GM23338 (cell line): ENCODE measurements around the gene EFCC1. TPM values are rescaled to one million over a fixed set of nuclear protein-coding genes. Genes with fewer than 3 reads are reported as not detected.
A peak's percentile ranks its signal among the peaks of the same experiment; 100 is the strongest.

Experiments used
- ATAC-seq: fragments of 200-7000 bp; cut with Tn5 transposase; 3 replicates; pipeline ENCODE4 v1.9.1; 2020
- DNase-seq: peaks from one replicate; pipeline ENCODE4 v3.0.0-alpha.2; 2015; ENCODE audit warnings: low spot score
- H2AFZ ChIP-seq: fragments of 200-600 bp; sonication (generic); 2 replicates; pipeline ENCODE4 v1.8.0; 2016; ENCODE audit warnings: antibody characterized with exemption, mild to moderate bottlenecking, moderate library complexity
- H3F3A ChIP-seq: fragments of 200-600 bp; sonication (generic); replicated peaks from 2 replicates; pipeline ENCODE4 v1.8.0; 2017; ENCODE audit warnings: antibody characterized with exemption, mixed run types, low read depth
- H3K27ac ChIP-seq: fragments of 200-600 bp; sonication (generic); 2 replicates; pipeline ENCODE4 v1.6.1; 2016; ENCODE audit warnings: low read depth
- H3K27me3 ChIP-seq: fragments of 200-600 bp; sonication (generic); 2 replicates; pipeline ENCODE4 v1.8.0; 2016; ENCODE audit warnings: mild to moderate bottlenecking, mixed run types, moderate library complexity; ENCODE audit not compliant: insufficient read depth
- H3K36me3 ChIP-seq: fragments of 200-600 bp; sonication (generic); 2 replicates; pipeline ENCODE4 v1.8.0; 2016; ENCODE audit warnings: mild to moderate bottlenecking; ENCODE audit not compliant: insufficient read depth
- H3K4me1 ChIP-seq: fragments of 200-600 bp; sonication (generic); 2 replicates; pipeline ENCODE4 v1.8.0; 2016; ENCODE audit warnings: mild to moderate bottlenecking, moderate library complexity; ENCODE audit not compliant: insufficient read depth
- H3K4me2 ChIP-seq: fragments of 200-600 bp; sonication (generic); 2 replicates; pipeline ENCODE4 v1.7.1; 2017; ENCODE audit warnings: mixed run types
- H3K4me3 ChIP-seq: fragments of 200-600 bp; sonication (generic); 2 replicates; pipeline ENCODE4 v1.6.1; 2016; ENCODE audit warnings: mixed run types
- H3K79me2 ChIP-seq: fragments of 200-600 bp; sonication (generic); replicated peaks from 2 replicates; pipeline ENCODE4 v1.8.0; 2017; ENCODE audit warnings: mild to moderate bottlenecking; ENCODE audit not compliant: insufficient read depth
- H3K9me2 ChIP-seq: fragments of 200-600 bp; sonication (generic); 2 replicates; pipeline ENCODE4 v1.8.0; 2017; ENCODE audit not compliant: insufficient read depth
- H4K20me1 ChIP-seq: fragments of 200-600 bp; sonication (generic); replicated peaks from 2 replicates; pipeline ENCODE4 v1.8.0; 2017; ENCODE audit warnings: mild to moderate bottlenecking; ENCODE audit not compliant: insufficient read depth
- H3K27ac Mint-ChIP-seq: 2 replicates; pipeline ENCODE4 v1.8.0; 2020; ENCODE audit warnings: inconsistent platforms, mild to moderate bottlenecking, moderate library complexity, mixed read lengths
- H3K27me3 Mint-ChIP-seq: 3 replicates; pipeline ENCODE4 v1.8.0; 2022; ENCODE audit warnings: low read depth, mild to moderate bottlenecking, moderate library complexity, mixed read lengths, inconsistent platforms; ENCODE audit not compliant: insufficient read depth, poor library complexity
- H3K36me3 Mint-ChIP-seq: 3 replicates; pipeline ENCODE4 v1.8.0; 2021; ENCODE audit warnings: low read depth, mild to moderate bottlenecking, inconsistent platforms, moderate library complexity, mixed read lengths
- H3K4me1 Mint-ChIP-seq: 3 replicates; pipeline ENCODE4 v1.8.0; 2020; ENCODE audit warnings: mild to moderate bottlenecking, inconsistent platforms, mixed read lengths
- H3K4me3 Mint-ChIP-seq: 3 replicates; pipeline ENCODE4 v1.8.0; 2021; ENCODE audit warnings: moderate library complexity, mild to moderate bottlenecking, inconsistent platforms, mixed read lengths
- H3K9me3 Mint-ChIP-seq: 3 replicates; pipeline ENCODE4 v1.8.0; 2020; ENCODE audit warnings: moderate library complexity, mild to moderate bottlenecking, inconsistent platforms, mixed read lengths
- CREB1 ChIP-seq: fragments of 250-450 bp; sonication (Bioruptor Pico); IDR thresholded peaks from 2 replicates; pipeline ENCODE4 v1.5.0; 2020; ENCODE audit warnings: low read depth, mild to moderate bottlenecking, moderate library complexity
- CTCF ChIP-seq, 2 experiments: fragments of 200-600 bp in 1 of 2; sonication (generic) in 1 of 2; conservative IDR thresholded peaks; 2 replicates each; pipeline versions ENCODE4 v1.5.1 to v1.6.1; 2016 to 2017; ENCODE audit warnings: antibody characterized with exemption in 2 of 2, low read depth in 2 of 2, mild to moderate bottlenecking in 2 of 2, moderate library complexity in 1 of 2
- ETS1 ChIP-seq: IDR thresholded peaks from 2 replicates; pipeline ENCODE4 v1.6.1; 2016; ENCODE audit warnings: antibody characterized with exemption
- EZH2phosphoT487 ChIP-seq: fragments of 200-600 bp; sonication (generic); IDR thresholded peaks from one replicate; pipeline ENCODE4 v1.8.1; 2018; ENCODE audit warnings: antibody characterized with exemption; ENCODE audit not compliant: unreplicated experiment
- JUNB ChIP-seq: IDR thresholded peaks from one replicate; pipeline ENCODE4 v1.6.1; 2016; ENCODE audit warnings: antibody characterized with exemption; ENCODE audit not compliant: unreplicated experiment
- POLR2AphosphoS5 ChIP-seq: IDR thresholded peaks from 2 replicates; pipeline ENCODE4 v1.6.1; 2016; ENCODE audit warnings: antibody characterized with exemption, low read depth
- ZNF114 ChIP-seq: fragments of 250-450 bp; sonication (Bioruptor Pico); IDR thresholded peaks from 2 replicates; pipeline ENCODE4 v1.5.0; 2020; ENCODE audit warnings: mild to moderate bottlenecking, moderate library complexity
- ZNF331 ChIP-seq: fragments of 250-450 bp; sonication (Bioruptor Pico); IDR thresholded peaks from 2 replicates; pipeline ENCODE4 v1.5.0; 2020; ENCODE audit warnings: low read depth, mild to moderate bottlenecking, moderate library complexity
- polyA plus RNA-seq: library from polyadenylated mRNA; unstranded; fragments of >200 nt; fragmentation: Nextera tagmentation; extraction: Ambion mirVana; gene quantifications from 2 replicates; pipeline ENCODE4 v1.2.1, GENCODE V29; 2016
- total RNA-seq: library from RNA; depleted of rRNA; stranded (reverse); fragments of >200 nt; shearing (Covaris generic); gene quantifications from 2 replicates; pipeline ENCODE4 v1.2.3, GENCODE V29; 2014

The EFCC1 gene
- total and polyA plus RNA-seq, 2 experiments from 2014 or later, result not detected

GRCh38 chr3:129023008-129023358 is 21.9 kb downstream of the EFCC1 start (continued):
- TF ChIP-seq ZNF331 (CRISPR knock-in tag) (no peak), EZH2phosphoT487 (no peak), JUNB (no peak), POLR2AphosphoS5 (no peak), ETS1 (no peak)

GRCh38 chr3:129023909-129024308 is 22.8 kb downstream of the EFCC1 start:
- no peaks in the 10 kb centered on the region for H3K9me2 ChIP-seq
- H3K4me3 Mint-ChIP-seq, result no peak overlapping the region
- H3K4me1 Mint-ChIP-seq, result peaks cover 3% of the 10 kb centered on the region; the same call in 1 of the 3 replicates

More at GRCh38 chr3:129023909-129024308, 22.8 kb downstream of the EFCC1 start:
- H2AFZ ChIP-seq, result no peak overlapping the region
- no peaks in the 10 kb centered on the region for H3K36me3 Mint-ChIP-seq
- H3K27ac ChIP-seq, result no peak overlapping the region
- no peaks in the 10 kb centered on the region for H4K20me1 ChIP-seq
- H3K27me3 ChIP-seq, result peaks cover 26% of the 10 kb centered on the region
- H3K27ac Mint-ChIP-seq, result no peak overlapping the region
- H3K4me3 ChIP-seq, result no peak overlapping the region
- H3K4me2 ChIP-seq, result no peak overlapping the region
- H3K27me3 Mint-ChIP-seq, result peaks cover 30% of the 10 kb centered on the region
- DNase-seq, result no peak
- H3K9me3 Mint-ChIP-seq, result peaks cover 7% of the 10 kb centered on the region; the same call in 2 of the 3 replicates
- H3K4me1 ChIP-seq, result no peaks in the 10 kb centered on the region
- ATAC-seq, result no peak
- no peaks in the 10 kb centered on the region for H3K36me3 ChIP-seq
- TF ChIP-seq ETS1 (no peak), CREB1 (no peak), JUNB (no peak), CTCF (conservative IDR thresholded peaks at IDR 0.05; ENCODE audit: low read depth in 2 of 2) (peak; percentile 15 to 22; a peak in 1 of 4 replicates), ZNF114 (CRISPR knock-in tag) (no peak)
- no peaks in the 10 kb centered on the region for H3F3A ChIP-seq
- H3K79me2 ChIP-seq, result no peaks in the 10 kb centered on the region
